Duodenal mucosa (tissue), 2 donors: Measurements from ENCODE around the gene NPIPB2.

Source experiments
- H3K27ac ChIP-seq: one replicate; pipeline ENCODE4 v1.7.0; 2013; ENCODE audit warnings: low read depth, low read length
- H3K27me3 ChIP-seq, 2 donors: one replicate each; pipeline ENCODE4 v1.7.0; 2013; ENCODE audit warnings: low read length in 2 of 2, control low read depth in 1 of 2; ENCODE audit not compliant: insufficient read depth in 2 of 2, control insufficient read depth in 1 of 2
- H3K36me3 ChIP-seq, 2 donors: one replicate each; pipeline ENCODE4 v1.7.0; 2013; ENCODE audit warnings: low read length in 2 of 2, control low read depth in 1 of 2; ENCODE audit not compliant: insufficient read depth in 2 of 2, control insufficient read depth in 1 of 2
- H3K4me1 ChIP-seq, 2 donors: one replicate each; pipeline ENCODE4 v1.7.0; 2013; ENCODE audit warnings: low read length in 2 of 2, control low read depth in 1 of 2; ENCODE audit not compliant: insufficient read depth in 2 of 2, control insufficient read depth in 1 of 2
- H3K4me3 ChIP-seq, 2 donors: one replicate each; pipeline ENCODE4 v1.7.0; 2013; ENCODE audit warnings: low read length in 2 of 2, low read depth in 1 of 2
- H3K9ac ChIP-seq, 2 donors: one replicate each; pipeline ENCODE4 v1.7.0; 2013; ENCODE audit warnings: low read length in 2 of 2, low read depth in 1 of 2
- H3K9me3 ChIP-seq, 2 donors: one replicate each; pipeline ENCODE4 v1.7.0; 2013; ENCODE audit warnings: low read length in 2 of 2, control low read depth in 1 of 2; ENCODE audit not compliant: control insufficient read depth in 1 of 2

NPIPB2 gene

DNA sequence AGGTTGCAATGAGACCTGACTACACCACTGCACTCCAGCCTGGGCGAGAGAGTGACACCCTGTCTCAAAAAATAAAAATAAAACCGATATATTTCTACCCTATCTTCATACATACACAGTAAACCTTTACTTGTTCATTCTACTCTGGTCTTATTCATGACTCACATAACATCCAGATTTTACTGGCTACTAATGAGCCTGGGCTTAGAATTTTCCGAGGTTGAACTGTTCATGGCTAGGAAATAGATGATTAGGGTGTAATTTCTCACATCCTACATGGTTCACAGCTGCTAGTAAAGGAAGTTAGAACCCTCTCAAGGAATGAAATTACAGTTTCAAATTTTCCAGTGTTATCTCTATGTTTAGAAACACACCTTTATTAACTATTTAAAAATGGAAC lies 40.8 kb downstream of the NPIPB2 start:
- Histone ChIP-seq H3K9me3 (no peaks in the 10 kb centered on the region), H3K36me3 (peaks cover 4 to 7% of the 10 kb centered on the region in 2 donors), H3K9ac (no peak overlapping the region), H3K27ac (no peak overlapping the region), H3K27me3 (no peaks in the 10 kb centered on the region), H3K4me3 (no peak overlapping the region), H3K4me1 (no peaks in the 10 kb centered on the region)

DNA sequence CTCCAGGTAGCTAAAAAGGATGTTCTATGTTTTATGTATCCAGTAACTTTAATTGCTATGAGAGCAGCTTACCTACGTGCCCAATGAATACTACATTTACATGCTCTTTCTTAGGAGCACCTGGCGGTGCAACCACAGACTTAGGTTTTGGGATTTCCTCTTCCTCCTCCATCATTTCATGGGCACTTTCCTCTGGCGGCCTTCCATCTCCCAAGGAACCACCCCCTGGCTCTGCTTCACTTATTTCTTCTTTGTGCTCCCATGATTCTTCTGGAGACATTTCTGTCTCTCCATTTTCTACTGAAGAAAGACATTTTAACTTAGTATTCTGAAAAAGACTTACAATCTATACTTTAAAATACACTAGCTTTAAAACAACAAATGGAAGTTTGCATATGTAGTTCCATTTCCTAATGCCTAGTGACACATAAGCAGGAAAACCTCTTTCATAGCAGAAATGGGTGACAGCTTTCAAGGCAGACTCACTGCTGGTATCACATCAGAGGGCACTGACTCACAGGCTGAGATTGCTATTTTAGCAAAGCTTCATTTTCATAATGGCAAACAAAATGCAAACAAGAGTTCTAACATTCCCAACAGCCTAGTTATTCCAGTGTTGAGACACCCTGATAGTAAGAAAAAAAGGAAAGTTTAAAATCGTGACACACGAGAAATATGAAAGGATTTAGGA lies 45.2 kb downstream of the NPIPB2 start:
- Histone ChIP-seq H3K4me1 (no peaks in the 10 kb centered on the region), H3K27ac (peak overlapping the region; percentile 22), H3K9ac (no peak overlapping the region), H3K36me3 (peaks cover 8 to 42% of the 10 kb centered on the region in 2 donors), H3K9me3 (no peaks in the 10 kb centered on the region), H3K27me3 (no peaks in the 10 kb centered on the region), H3K4me3 (no peak overlapping the region)

DNA sequence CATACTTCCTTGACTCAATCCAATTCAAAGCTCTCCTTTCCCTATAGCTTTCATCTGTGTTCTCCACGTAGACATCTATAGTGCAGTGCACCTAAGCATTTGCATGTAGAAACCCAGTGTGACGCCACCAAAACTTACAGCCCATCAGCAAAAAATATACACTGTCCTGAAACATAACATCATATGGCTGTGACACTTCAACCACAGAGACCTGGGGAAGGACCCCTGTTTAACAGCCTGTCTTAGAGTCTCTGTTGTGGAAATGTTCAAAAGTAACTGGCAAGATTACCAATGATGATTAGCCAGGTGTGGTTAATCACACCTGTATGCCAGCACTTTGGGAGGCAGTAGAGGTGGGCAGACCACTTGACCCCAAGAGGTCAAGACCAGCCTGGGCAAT lies 48.3 kb downstream of the NPIPB2 start:
- Histone ChIP-seq H3K9ac (no peak overlapping the region), H3K9me3 (no peaks in the 10 kb centered on the region), H3K27me3 (no peaks in the 10 kb centered on the region), H3K27ac (no peak overlapping the region), H3K36me3 (peaks cover 3 to 53% of the 10 kb centered on the region in 2 donors), H3K4me3 (no peak overlapping the region), H3K4me1 (no peaks in the 10 kb centered on the region)

- Histone ChIP-seq H3K9ac (no peak overlapping the region), H3K4me3 (no peak overlapping the region), H3K27ac (no peak overlapping the region), H3K9me3 (no peaks in the 10 kb centered on the region), H3K36me3 (peaks cover 8 to 59% of the 10 kb centered on the region in 2 donors), H3K27me3 (no peaks in the 10 kb centered on the region), H3K4me1 (no peaks in the 10 kb centered on the region)
Measured at GRCh38 chr16:11892761-11893160, 49.1 kb downstream of the NPIPB2 start.

GRCh38 chr16:11890231-11890965 lies 51.4 kb downstream of the NPIPB2 start:
- H3K4me3 ChIP-seq, result no peak overlapping the region
- no peak overlapping the region for H3K9ac ChIP-seq
- no peaks in the 10 kb centered on the region for H3K9me3 ChIP-seq
- H3K4me1 ChIP-seq, result no peaks in the 10 kb centered on the region
- H3K27ac ChIP-seq, result no peak overlapping the region
- no peaks in the 10 kb centered on the region for H3K27me3 ChIP-seq
- peaks cover 19 to 73% of the 10 kb centered on the region in 2 donors for H3K36me3 ChIP-seq

- Histone ChIP-seq H3K36me3 (peaks cover 15 to 68% of the 10 kb centered on the region in 2 donors), H3K27ac (no peak overlapping the region), H3K4me3 (no peak overlapping the region), H3K27me3 (no peaks in the 10 kb centered on the region), H3K9ac (no peak overlapping the region), H3K4me1 (no peaks in the 10 kb centered on the region), H3K9me3 (no peaks in the 10 kb centered on the region)
Measured at GRCh38 chr16:11886881-11887280, 55.0 kb downstream of the NPIPB2 start.

- Histone ChIP-seq H3K27me3 (no peaks in the 10 kb centered on the region), H3K4me1 (no peaks in the 10 kb centered on the region), H3K4me3 (no peak overlapping the region), H3K9ac (no peak overlapping the region), H3K27ac (no peak overlapping the region), H3K9me3 (no peaks in the 10 kb centered on the region), H3K36me3 (peaks cover 15 to 84% of the 10 kb centered on the region in 2 donors)
Measured at GRCh38 chr16:11884035-11884434, 57.8 kb downstream of the NPIPB2 start.

DNA sequence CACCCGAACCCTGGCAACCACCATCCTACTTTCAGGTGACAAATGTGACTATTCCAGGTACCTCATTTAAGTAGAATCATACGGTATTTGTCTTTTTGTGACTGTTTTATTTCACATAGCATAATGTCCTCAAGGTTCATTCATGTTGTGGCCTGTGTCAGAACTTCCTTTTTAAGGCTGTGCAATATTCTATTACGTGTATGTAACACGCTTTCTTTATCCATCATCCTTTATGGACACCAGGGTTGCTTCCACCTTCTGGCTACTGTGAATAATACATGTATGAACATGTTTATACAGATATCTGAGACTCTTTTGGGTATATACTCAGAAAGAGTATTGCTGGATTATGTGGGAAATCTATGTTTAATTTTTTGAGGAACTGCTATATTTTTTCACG lies 61.8 kb downstream of the NPIPB2 start:
- Histone ChIP-seq H3K4me3 (no peak overlapping the region), H3K9ac (no peak overlapping the region), H3K27ac (no peak overlapping the region), H3K36me3 (peaks cover 15 to 76% of the 10 kb centered on the region in 2 donors), H3K27me3 (no peaks in the 10 kb centered on the region), H3K9me3 (no peaks in the 10 kb centered on the region), H3K4me1 (no peaks in the 10 kb centered on the region)

DNA sequence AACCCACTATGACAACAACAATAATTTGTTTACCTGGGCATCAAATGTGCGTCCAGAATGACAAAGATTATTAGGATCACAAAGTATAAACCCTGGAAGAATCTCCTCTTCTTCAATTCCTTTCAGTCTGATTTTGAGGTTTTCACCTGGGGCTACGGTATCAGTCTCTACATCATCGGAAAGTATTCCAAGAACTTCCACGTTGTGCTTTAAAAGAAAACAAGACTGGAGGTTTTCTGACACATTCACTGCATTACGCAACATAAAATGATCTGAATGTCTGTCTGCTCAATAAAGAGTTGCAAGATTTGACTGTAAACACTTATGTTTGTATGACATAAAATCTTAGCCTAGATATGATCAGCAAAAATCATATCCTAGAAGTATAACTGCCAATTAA lies 64.5 kb downstream of the NPIPB2 start:
- H3K4me3 ChIP-seq, result no peak overlapping the region
- H3K27me3 ChIP-seq, result no peaks in the 10 kb centered on the region
- no peaks in the 10 kb centered on the region for H3K9me3 ChIP-seq
- H3K36me3 ChIP-seq, result peaks cover 15 to 79% of the 10 kb centered on the region in 2 donors
- H3K4me1 ChIP-seq, result no peaks in the 10 kb centered on the region
- no peak overlapping the region for H3K27ac ChIP-seq
- no peak overlapping the region for H3K9ac ChIP-seq
